Osteoblast (primary cell): Measurements from ENCODE around the gene ZNF730. TPM values are rescaled to one million over a fixed set of nuclear protein-coding genes. Genes with fewer than 3 reads are reported as not detected.
A peak's percentile ranks its signal among the peaks of the same experiment; 100 is the strongest.
"Not testable (repeated sequence)": the region's sequence is repeated elsewhere in the genome, so short reads cannot be mapped to it uniquely, and the experiment has no call there.

Experiments
- DNase-seq: peaks from one replicate; pipeline ENCODE4 v3.0.0; 2011; ENCODE audit warnings: low spot score, mixed read lengths; ENCODE audit not compliant: insufficient read length; ENCODE audit errors: missing footprints
- H2AFZ ChIP-seq: 2 replicates; pipeline ENCODE4 v1.6.0; 2011; ENCODE audit warnings: mild to moderate bottlenecking, low read length
- H3K27ac ChIP-seq: 2 replicates; pipeline ENCODE4 v1.5.1; 2011; ENCODE audit warnings: mild to moderate bottlenecking, low read depth, low read length, moderate library complexity
- H3K27me3 ChIP-seq: 2 replicates; pipeline ENCODE4 v1.6.0; 2012; ENCODE audit warnings: mild to moderate bottlenecking, control low read depth, inconsistent platforms, low read length, moderate library complexity; ENCODE audit not compliant: insufficient read depth
- H3K36me3 ChIP-seq: 2 replicates; pipeline ENCODE4 v1.5.1; 2011; ENCODE audit warnings: mild to moderate bottlenecking, low read length, control low read depth, moderate library complexity; ENCODE audit not compliant: insufficient read depth
- H3K4me1 ChIP-seq: 2 replicates; pipeline ENCODE4 v1.5.1; 2011; ENCODE audit warnings: mild to moderate bottlenecking, low read length, control low read depth, moderate library complexity; ENCODE audit not compliant: insufficient read depth
- H3K4me2 ChIP-seq: 2 replicates; pipeline ENCODE4 v1.6.0; 2011; ENCODE audit warnings: mild to moderate bottlenecking, low read length; ENCODE audit not compliant: insufficient read depth
- H3K4me3 ChIP-seq: fragments of 200-600 bp; sonication (generic); 3 replicates; pipeline ENCODE4 v1.5.1; 2012; ENCODE audit warnings: mild to moderate bottlenecking, low read length, inconsistent platforms; ENCODE audit not compliant: insufficient read depth
- H3K79me2 ChIP-seq: 2 replicates; pipeline ENCODE4 v1.6.0; 2012; ENCODE audit warnings: mild to moderate bottlenecking, low read length, control low read depth, inconsistent platforms; ENCODE audit not compliant: insufficient read depth
- H3K9me3 ChIP-seq: 2 replicates; pipeline ENCODE4 v1.5.1; 2011; ENCODE audit warnings: low read depth, low read length, control low read depth
- H4K20me1 ChIP-seq: 2 replicates; pipeline ENCODE4 v1.6.0; 2012; ENCODE audit warnings: mild to moderate bottlenecking, low read length, control low read depth; ENCODE audit not compliant: insufficient read depth
- CTCF ChIP-seq: IDR thresholded peaks from 2 replicates; pipeline ENCODE4 v1.5.1; 2011; ENCODE audit warnings: mild to moderate bottlenecking, low read depth, low read length, moderate library complexity; ENCODE audit errors: extremely low read depth
- total RNA-seq: library from RNA; depleted of rRNA; stranded (reverse); fragments of >200 nt; gene quantifications from 2 replicates; pipeline ENCODE4 v1.2.3, GENCODE V29; 2012

The ZNF730 gene
- total RNA-seq, 1 donor: 0.72 TPM

GRCh38 chr19:23118400-23118799 is 1.6 kb downstream of the ZNF730 start:
- Histone ChIP-seq H3K27me3 (no peaks in the 10 kb centered on the region), H2AFZ (peak overlapping the region; percentile 44), H4K20me1 (no peaks in the 10 kb centered on the region), H3K79me2 (no peaks in the 10 kb centered on the region), H3K9me3 (no peaks in the 10 kb centered on the region), H3K4me2 (peak overlapping the region; percentile 72), H3K27ac (no peak overlapping the region), H3K4me3 (no peak overlapping the region), H3K36me3 (no peaks in the 10 kb centered on the region), H3K4me1 (no peaks in the 10 kb centered on the region)
- no peak for TF ChIP-seq CTCF
- DNase-seq: no peak

GRCh38 chr19:23134211-23134610 is 17.4 kb downstream of the ZNF730 start:
- H4K20me1 ChIP-seq, DNase-seq, H3K79me2 ChIP-seq, H3K4me1 ChIP-seq, H2AFZ ChIP-seq, H3K36me3 ChIP-seq, H3K4me2 ChIP-seq, H3K9me3 ChIP-seq, H3K4me3 ChIP-seq, H3K27ac ChIP-seq, H3K27me3 ChIP-seq: not testable (repeated sequence)

- H3K27me3 ChIP-seq: no peaks in the 10 kb centered on the region
- no peak for DNase-seq
- H3K9me3 ChIP-seq: no peaks in the 10 kb centered on the region
- H3K4me2 ChIP-seq: no peak overlapping the region
- H3K27ac ChIP-seq: no peak overlapping the region
- H2AFZ ChIP-seq: no peak overlapping the region
- TF ChIP-seq CTCF: no peak
- H3K36me3 ChIP-seq: no peaks in the 10 kb centered on the region
- H3K4me1 ChIP-seq: no peaks in the 10 kb centered on the region
- H3K79me2 ChIP-seq: no peaks in the 10 kb centered on the region
- no peak overlapping the region for H3K4me3 ChIP-seq
- no peaks in the 10 kb centered on the region for H4K20me1 ChIP-seq
Measured at GRCh38 chr19:23145617-23146415, 29.0 kb downstream of the ZNF730 start.

GRCh38 chr19:23160766-23161165 is 43.9 kb downstream of the ZNF730 start:
- TF ChIP-seq CTCF: no peak
- H3K9me3 ChIP-seq: peaks cover 4% of the 10 kb centered on the region
- H4K20me1 ChIP-seq: no peaks in the 10 kb centered on the region
- DNase-seq: no peak
- no peak overlapping the region for H3K4me2 ChIP-seq
- H3K36me3 ChIP-seq: no peaks in the 10 kb centered on the region
- no peaks in the 10 kb centered on the region for H3K27me3 ChIP-seq
- no peaks in the 10 kb centered on the region for H3K79me2 ChIP-seq
- no peaks in the 10 kb centered on the region for H3K4me1 ChIP-seq
- H2AFZ ChIP-seq: no peak overlapping the region
- no peak overlapping the region for H3K4me3 ChIP-seq
- H3K27ac ChIP-seq: no peak overlapping the region

GRCh38 chr19:23168286-23168685 is 51.5 kb downstream of the ZNF730 start:
- H3K27me3 ChIP-seq, H4K20me1 ChIP-seq, H3K27ac ChIP-seq, H2AFZ ChIP-seq, H3K36me3 ChIP-seq, DNase-seq, H3K4me1 ChIP-seq, H3K4me2 ChIP-seq, H3K4me3 ChIP-seq, H3K9me3 ChIP-seq, H3K79me2 ChIP-seq: not testable (repeated sequence)
